Body of pancreas (tissue), 4 donors: Measurements from ENCODE around the gene ZFP36L2. TPM values are rescaled to one million over a fixed set of nuclear protein-coding genes. Genes with fewer than 3 reads are reported as not detected.

ENCODE experiments used
- ATAC-seq: fragments of 150-250 bp; one replicate; pipeline ENCODE4 v1.9.1; 2016
- DNase-seq, 4 donors: peaks; one replicate each; pipeline ENCODE4 v3.0.0-alpha.2; 2019
- H3K27ac ChIP-seq, 4 donors: fragments of 200-600 bp; sonication (generic); 1 replicate in 3 of 4; 2 replicates in 1 of 4; pipeline versions ENCODE4 v1.5.1 to v1.6.1; 2016 to 2019; ENCODE audit warnings: mild to moderate bottlenecking in 1 of 4, mixed read lengths in 1 of 4, moderate library complexity in 1 of 4
- H3K27me3 ChIP-seq, 2 donors: fragments of 200-600 bp; sonication (generic); one replicate each; pipeline ENCODE4 v1.6.0; 2016; ENCODE audit warnings: mild to moderate bottlenecking in 1 of 2
- H3K36me3 ChIP-seq, 2 donors: fragments of 200-600 bp; sonication (generic); replicated peaks in 1 of 2; 2 replicates each; pipeline ENCODE4 v1.5.1; 2016; ENCODE audit warnings: low read depth in 2 of 2; ENCODE audit not compliant: insufficient read depth in 1 of 2
- H3K4me1 ChIP-seq: fragments of 200-600 bp; sonication (generic); one replicate; pipeline ENCODE4 v1.6.0; 2016
- H3K4me3 ChIP-seq, 2 donors: fragments of 200-600 bp; sonication (generic); 1 replicate in 1 of 2; 2 replicates in 1 of 2; pipeline ENCODE4 v1.5.1; 2016 to 2019
- H3K9me3 ChIP-seq, 3 donors: fragments of 200-600 bp; sonication (generic); 1 replicate in 2 of 3; 2 replicates in 1 of 3; pipeline ENCODE4 v1.5.1; 2016
- CTCF ChIP-seq, 7 experiments: fragments of 450-650 bp in 4 of 7; fragments of 200-600 bp in 3 of 7; sonication (generic) in 3 of 7; IDR thresholded peaks; one replicate each; pipeline ENCODE4 v1.5.1; 2016 to 2019; ENCODE audit warnings: antibody characterized with exemption in 7 of 7
- POLR2A ChIP-seq, 3 donors: fragments of 450-650 bp; IDR thresholded peaks; one replicate each; pipeline ENCODE4 v1.6.1; 2016; ENCODE audit warnings: antibody characterized with exemption in 3 of 3, mild to moderate bottlenecking in 2 of 3
- WGBS, 2 donors: methylation state at CpG; one replicate each; pipeline ENCODE4 v1.1.5; 2017; 5-methylcytosine and 5-hydroxymethylcytosine counted together
- intact Hi-C: fragments of 100-400 bp; cut with DNase I; formaldehyde crosslinking; loops from one replicate; pipeline ENCODE4 v1.15.1; 2023
- total RNA-seq, 2 donors: library from RNA; depleted of rRNA; stranded (reverse); fragments of >200 nt; gene quantifications; one replicate each; pipeline ENCODE4 v1.1.0, GENCODE V29; 2016

The ZFP36L2 gene
- total RNA-seq, 2 donors from 2014 or later: 57.1 to 116 TPM

- Histone ChIP-seq H3K36me3 (no peaks in the 10 kb centered on the region), H3K4me1 (no peaks in the 10 kb centered on the region), H3K27me3 (no peaks in the 10 kb centered on the region), H3K9me3 (no peaks in the 10 kb centered on the region), H3K4me3 (no peak overlapping the region), H3K27ac (no peak overlapping the region)
- intact Hi-C loops: loop anchor here (10.0 kb wide), 2 partner anchors 113 to 393 kb away; no protein-coding TSS in a partner anchor
- ATAC-seq (no peak), DNase-seq (no peak)
- no peak for TF ChIP-seq POLR2A (IDR thresholded peaks at IDR 0.05)
- TF ChIP-seq CTCF (IDR thresholded peaks at IDR 0.05): no peak
Observed at GRCh38 chr2:43238176-43238575, 11.8 kb upstream of the ZFP36L2 start.

- Histone ChIP-seq H3K9me3 (no peaks in the 10 kb centered on the region), H3K4me1 (peaks cover 13% of the 10 kb centered on the region), H3K36me3 (peaks cover 0 to 1% of the 10 kb centered on the region in 2 donors), H3K27me3 (no peaks in the 10 kb centered on the region), H3K27ac (peak overlapping the region in 1 of 4 donors; percentile 1), H3K4me3 (no peak overlapping the region)
- intact Hi-C loops: loop anchor here (5.0 to 10.0 kb wide), 3 partner anchors 109 to 389 kb away; no protein-coding TSS in a partner anchor
- no peak for ATAC-seq
- WGBS, 2 donors: 68 to 71% methylated on average over 5 to 9 of the region's 9 CpGs
- TF ChIP-seq CTCF (IDR thresholded peaks at IDR 0.05) (no peak), POLR2A (IDR thresholded peaks at IDR 0.05) (no peak)
- peak in 1 of 4 donors; percentile 43 for DNase-seq
Observed at GRCh38 chr2:43233218-43234212, 7.1 kb upstream of the ZFP36L2 start.

GRCh38 chr2:43230951-43231827 is 4.8 kb upstream of the ZFP36L2 start:
- WGBS, 2 donors: 90 to 91% methylated on average over 7 of the region's 7 CpGs
- Histone ChIP-seq H3K4me1 (peaks cover 25% of the 10 kb centered on the region), H3K4me3 (no peak overlapping the region), H3K27ac (no peak overlapping the region), H3K36me3 (peaks cover 0 to 1% of the 10 kb centered on the region in 2 donors), H3K9me3 (no peaks in the 10 kb centered on the region), H3K27me3 (no peaks in the 10 kb centered on the region)
- no peak for DNase-seq
- intact Hi-C loops: loop anchor here (5.0 to 10.0 kb wide), 3 partner anchors 106 to 386 kb away; no protein-coding TSS in a partner anchor
- no peak for ATAC-seq
- no peak for TF ChIP-seq POLR2A (IDR thresholded peaks at IDR 0.05)
- TF ChIP-seq CTCF (IDR thresholded peaks at IDR 0.05): no peak

- no peak for TF ChIP-seq POLR2A (IDR thresholded peaks at IDR 0.05)
- no peak for TF ChIP-seq CTCF (IDR thresholded peaks at IDR 0.05)
- DNase-seq: no peak
- Histone ChIP-seq H3K4me1 (peaks cover 25% of the 10 kb centered on the region), H3K4me3 (no peak overlapping the region), H3K9me3 (no peaks in the 10 kb centered on the region), H3K36me3 (peaks cover 0 to 1% of the 10 kb centered on the region in 2 donors), H3K27ac (no peak overlapping the region), H3K27me3 (no peaks in the 10 kb centered on the region)
- ATAC-seq: no peak
- 81 to 87% methylated on average over 4 of the region's 4 CpGs for WGBS, 2 donors
- intact Hi-C loops: loop anchor here (5.0 to 10.0 kb wide), 3 partner anchors 106 to 386 kb away; no protein-coding TSS in a partner anchor
Observed at GRCh38 chr2:43230351-43230885, 4.0 kb upstream of the ZFP36L2 start.
